Measurements from ENCODE around the gene DBT.

DNA sequence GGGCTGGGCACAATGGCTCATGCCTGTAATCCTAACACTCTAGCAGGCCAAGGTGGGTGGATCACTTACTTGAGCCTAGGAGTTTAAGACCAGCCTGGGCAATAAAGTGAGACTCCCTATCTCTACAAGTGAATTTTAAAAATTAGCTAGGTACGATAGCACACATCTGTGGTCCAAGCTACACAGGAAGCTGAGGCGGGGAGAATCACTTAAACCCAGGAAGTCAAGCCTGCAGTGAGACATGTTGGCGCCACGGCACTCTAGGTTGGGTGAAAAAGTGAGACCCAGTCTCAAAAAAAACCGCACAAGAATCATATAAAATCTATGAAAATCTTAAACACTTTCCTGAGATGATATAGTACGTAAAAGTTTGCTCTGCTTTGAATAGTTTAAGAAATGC lies 30.2 kb downstream of the DBT start:
- TF ChIP-seq, protein P1, sequence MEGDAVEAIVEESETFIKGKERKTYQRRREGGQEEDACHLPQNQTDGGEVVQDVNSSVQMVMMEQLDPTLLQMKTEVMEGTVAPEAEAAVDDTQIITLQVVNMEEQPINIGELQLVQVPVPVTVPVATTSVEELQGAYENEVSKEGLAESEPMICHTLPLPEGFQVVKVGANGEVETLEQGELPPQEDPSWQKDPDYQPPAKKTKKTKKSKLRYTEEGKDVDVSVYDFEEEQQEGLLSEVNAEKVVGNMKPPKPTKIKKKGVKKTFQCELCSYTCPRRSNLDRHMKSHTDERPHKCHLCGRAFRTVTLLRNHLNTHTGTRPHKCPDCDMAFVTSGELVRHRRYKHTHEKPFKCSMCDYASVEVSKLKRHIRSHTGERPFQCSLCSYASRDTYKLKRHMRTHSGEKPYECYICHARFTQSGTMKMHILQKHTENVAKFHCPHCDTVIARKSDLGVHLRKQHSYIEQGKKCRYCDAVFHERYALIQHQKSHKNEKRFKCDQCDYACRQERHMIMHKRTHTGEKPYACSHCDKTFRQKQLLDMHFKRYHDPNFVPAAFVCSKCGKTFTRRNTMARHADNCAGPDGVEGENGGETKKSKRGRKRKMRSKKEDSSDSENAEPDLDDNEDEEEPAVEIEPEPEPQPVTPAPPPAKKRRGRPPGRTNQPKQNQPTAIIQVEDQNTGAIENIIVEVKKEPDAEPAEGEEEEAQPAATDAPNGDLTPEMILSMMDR (IDR thresholded peaks at IDR 0.05; ENCODE audit: control extremely low read depth in 1 of 3, insufficient read depth in 1 of 3, low read depth in 1 of 3, low read length in 3 of 3): no peak
- TF ChIP-seq POLR2AphosphoS5 (IDR thresholded peaks at IDR 0.05; ENCODE audit: low read depth, low read length): no peak
- no peak for TF ChIP-seq CEBPB (IDR thresholded peaks at IDR 0.05; ENCODE audit: low read depth, low read length)
- no peak for TF ChIP-seq KDM5A (IDR thresholded peaks at IDR 0.05; ENCODE audit: low read length)
- TF ChIP-seq EZH2 (IDR thresholded peaks at IDR 0.05; ENCODE audit: low read depth, low read length, severe bottlenecking): no peak
- TF ChIP-seq BRCA1 (IDR thresholded peaks at IDR 0.05; ENCODE audit: low read depth, low read length): no peak

Measured in H1 (cell line).